HG03457 (cell line): ENCODE measurements around the gene TTC22.

Experiments
- ATAC-seq: cut with Tn5 transposase; IDR thresholded peaks from one replicate; pipeline ENCODE4 v1.9.1; 2021; ENCODE audit warnings: moderate number of reproducible peaks; ENCODE audit not compliant: unreplicated experiment

TTC22 gene

GRCh38 chr1:54835131-54835898, 34.2 kb upstream of the TTC22 start:
- ATAC-seq, result no peak

- no peak for ATAC-seq
Observed at GRCh38 chr1:54834007-54834541, 33.0 kb upstream of the TTC22 start.

DNA sequence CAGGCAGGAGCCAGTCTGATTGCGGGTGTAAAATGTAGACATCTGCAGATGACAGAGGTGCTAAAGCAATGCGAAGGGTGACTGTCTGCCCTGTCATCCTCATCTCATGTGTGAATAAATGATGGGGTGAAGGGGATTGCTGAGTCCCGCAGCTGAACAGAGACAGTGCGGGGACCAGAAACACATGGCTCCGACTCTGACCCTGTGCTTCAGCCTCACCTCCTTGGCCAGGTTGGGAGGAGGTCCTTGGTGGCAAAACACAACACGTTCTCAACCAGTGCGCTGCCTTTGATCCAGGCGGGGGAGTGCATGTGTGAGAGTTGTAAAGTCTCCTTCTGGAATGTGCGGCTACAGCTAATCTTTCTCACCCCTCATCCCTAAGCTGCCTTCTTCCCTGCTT, 32.0 kb upstream of the TTC22 start:
- no peak for ATAC-seq

DNA sequence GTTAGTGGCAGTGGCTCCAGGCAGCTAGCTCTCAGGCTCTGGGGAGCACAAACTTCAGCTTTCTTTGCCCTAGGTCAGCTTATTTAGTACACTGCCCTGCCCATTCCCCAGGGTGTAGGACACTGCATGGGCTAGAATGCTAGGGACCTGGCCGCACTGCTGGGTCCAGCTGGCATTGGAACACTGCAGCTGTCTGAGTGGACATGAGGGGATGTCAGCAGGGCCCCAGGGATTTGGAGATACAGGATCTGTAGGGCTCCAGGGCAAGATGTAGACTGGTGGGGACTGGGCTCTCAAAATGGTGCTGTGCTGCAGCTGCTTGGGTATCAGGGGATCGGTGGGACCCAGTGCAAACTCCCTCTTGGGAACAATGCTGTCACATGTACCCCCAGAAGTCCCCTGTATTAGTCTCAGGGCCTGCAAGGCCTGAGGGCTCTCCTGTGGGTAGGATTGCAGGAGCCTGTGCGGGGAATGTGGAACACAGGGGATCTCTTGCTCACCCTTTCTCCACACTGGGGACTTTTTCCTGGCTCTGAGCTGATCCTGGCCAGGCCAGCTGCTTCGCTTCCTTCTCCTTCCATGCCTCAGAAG, 25.2 kb upstream of the TTC22 start:
- ATAC-seq, result no peak

GRCh38 chr1:54825696-54826095, 24.6 kb upstream of the TTC22 start:
- ATAC-seq, result no peak

- ATAC-seq, result no peak
Observed at GRCh38 chr1:54823670-54824069, 22.5 kb upstream of the TTC22 start.

- no peak for ATAC-seq
Observed at GRCh38 chr1:54819733-54820132, 18.6 kb upstream of the TTC22 start.

DNA sequence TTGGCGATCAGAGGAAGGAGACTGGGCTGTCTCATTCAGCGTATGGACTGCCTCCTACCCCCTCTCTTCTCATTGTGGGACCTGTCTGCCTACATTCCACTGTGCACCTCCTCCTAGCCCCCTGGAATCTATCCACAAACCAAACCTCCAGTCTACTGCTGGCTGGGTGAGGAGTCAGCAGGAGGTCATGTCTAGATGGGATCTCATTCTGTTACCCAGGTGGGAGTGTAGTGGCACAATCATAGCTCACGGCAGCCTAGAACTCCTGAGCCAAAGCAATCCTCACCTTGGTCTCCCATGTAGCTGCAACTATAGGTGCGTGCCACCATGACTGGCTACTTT, 18.0 kb upstream of the TTC22 start:
- no peak for ATAC-seq

DNA sequence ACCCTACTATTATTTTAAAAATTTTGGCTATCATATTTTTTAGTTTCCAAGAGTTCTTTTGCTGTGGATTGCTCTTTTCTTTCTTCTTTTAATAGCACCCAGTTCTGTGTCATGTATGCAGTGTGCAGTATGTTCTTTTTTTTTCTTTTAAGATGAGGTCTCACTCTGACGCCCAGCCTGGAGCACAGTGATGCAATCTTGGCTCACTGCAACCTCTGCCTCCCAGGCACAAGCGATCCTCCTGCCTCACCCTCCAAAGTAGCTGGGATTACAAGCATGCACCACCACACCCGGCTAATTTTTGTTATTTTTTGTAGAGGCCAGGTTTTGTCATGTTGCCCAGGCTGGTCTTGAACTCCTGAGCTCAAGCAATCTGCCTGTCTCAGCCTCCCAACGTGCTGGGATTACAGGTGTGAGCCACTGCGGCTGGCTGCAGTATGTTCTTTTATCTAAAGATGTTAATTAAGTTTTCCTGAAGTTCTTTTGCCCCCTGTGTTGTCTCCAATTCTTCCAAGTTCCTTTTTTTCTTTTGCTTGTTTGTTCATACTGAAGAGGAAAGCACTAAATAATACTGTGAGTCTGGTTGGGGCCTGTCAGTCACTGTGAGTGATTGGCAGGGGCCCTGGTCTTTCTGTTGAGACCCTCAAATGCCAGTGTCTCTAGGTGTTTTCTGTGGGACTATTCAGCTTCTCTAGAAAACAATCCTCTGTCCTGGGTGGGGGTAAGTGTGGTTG, 17.5 kb upstream of the TTC22 start:
- ATAC-seq, result no peak

DNA sequence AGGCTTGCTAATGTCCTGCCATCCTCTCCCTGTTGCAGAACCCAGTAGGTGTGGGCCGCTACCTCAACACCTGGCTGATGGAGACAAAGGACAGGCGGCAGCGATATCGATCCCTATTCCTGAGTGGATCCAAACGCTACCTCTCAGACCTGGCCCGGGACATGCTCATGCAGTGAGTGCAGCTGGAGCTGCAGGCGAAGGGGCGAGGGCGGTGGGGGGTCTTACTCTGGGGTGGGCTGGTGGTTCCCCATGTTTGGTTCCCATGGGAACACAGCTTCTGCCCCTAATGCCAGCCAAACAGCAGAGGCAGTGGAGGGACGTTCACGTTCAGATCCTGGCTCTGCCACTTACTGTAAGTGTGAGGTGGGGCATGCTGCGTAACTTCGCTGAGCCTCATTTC, 15.8 kb upstream of the TTC22 start:
- no peak for ATAC-seq

DNA sequence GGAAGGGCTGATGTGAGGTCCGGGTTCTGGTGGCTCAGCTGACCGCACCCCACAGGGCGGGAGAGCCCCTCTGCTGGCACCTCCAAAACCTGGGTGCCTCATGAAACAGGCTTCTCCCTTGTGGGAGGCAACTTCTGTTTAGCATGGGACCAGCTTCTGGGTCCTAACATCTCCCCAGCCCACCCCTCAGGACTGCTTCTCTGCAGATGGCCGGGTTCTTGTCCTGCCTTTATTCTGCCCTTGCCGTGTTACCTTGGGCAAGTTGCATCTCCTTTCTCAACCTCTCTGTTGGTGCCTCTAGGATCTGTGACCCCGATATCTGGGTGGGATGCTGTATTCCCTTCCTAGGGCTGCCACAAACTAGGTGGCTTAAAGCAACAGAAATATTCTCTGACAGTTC, 15.0 kb upstream of the TTC22 start:
- ATAC-seq, result no peak

GRCh38 chr1:54815086-54815876, 14.2 kb upstream of the TTC22 start:
- no peak for ATAC-seq

- ATAC-seq, result no peak
Observed at GRCh38 chr1:54814571-54814970, 13.4 kb upstream of the TTC22 start.

DNA sequence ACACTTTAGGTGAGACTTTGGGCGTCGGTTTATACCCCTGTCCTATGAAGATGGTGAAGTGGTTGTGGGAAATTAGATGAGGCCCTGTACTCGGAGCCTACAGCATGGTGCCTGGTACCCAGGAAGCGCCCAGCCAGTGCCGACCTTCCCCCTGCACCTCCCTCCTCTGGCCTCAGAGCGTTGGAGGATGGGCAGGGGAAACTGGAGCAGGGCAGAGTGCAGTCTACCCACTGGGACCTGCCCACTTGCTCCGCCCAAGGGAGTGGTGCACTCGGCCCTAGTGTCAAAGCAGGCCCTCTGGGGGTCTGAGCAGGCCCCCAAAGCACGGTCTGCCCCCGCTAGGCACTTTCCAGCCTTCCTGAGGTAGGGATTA, 13.0 kb upstream of the TTC22 start:
- ATAC-seq, result no peak

GRCh38 chr1:54813485-54814125, 12.5 kb upstream of the TTC22 start:
- no peak for ATAC-seq

GRCh38 chr1:54812801-54813484, 11.8 kb upstream of the TTC22 start:
- ATAC-seq, result no peak

DNA sequence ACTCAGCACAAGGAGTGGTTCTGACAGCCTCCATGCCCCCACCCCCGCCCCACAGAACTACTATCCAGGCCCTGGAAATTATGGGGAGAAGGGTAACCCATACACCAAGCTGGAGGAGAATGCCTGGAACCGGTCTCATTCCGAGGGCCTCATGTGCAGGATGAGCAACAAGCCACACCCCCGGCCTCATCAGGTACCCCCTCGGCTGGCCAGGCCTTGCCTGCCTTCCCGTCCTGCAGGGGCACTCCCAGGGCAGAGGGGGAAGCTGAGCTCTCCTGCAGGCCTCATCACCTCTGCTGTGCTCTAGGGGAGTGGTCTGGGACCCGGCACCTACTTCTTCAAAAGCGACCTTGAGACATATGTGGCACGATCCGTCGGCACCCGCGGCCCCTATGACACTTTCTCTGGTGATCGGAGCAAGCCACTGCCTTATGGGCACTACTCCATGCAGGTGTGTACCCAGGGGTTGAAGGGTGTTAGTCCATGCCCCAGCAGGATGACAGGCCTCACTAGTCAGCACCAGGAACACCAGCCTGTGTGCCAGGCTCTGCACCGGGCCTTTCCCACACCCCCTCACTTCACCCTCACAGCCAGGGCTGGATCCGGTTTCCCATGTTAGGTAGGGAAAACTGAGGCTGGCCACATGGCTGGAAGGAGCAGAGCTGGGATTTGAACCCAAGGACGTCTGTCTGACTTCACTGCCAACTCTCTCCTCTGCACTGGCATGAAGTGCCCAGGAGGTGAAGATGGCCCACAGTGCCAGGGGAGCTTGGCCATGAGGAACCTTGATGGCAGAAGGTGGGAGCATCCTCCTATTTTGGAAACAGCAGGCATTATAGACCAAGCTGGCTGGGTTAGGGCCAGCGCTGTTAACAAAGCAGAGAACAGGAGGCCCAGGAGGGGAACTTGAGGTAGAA, 10.9 kb upstream of the TTC22 start:
- ATAC-seq, result no peak

DNA sequence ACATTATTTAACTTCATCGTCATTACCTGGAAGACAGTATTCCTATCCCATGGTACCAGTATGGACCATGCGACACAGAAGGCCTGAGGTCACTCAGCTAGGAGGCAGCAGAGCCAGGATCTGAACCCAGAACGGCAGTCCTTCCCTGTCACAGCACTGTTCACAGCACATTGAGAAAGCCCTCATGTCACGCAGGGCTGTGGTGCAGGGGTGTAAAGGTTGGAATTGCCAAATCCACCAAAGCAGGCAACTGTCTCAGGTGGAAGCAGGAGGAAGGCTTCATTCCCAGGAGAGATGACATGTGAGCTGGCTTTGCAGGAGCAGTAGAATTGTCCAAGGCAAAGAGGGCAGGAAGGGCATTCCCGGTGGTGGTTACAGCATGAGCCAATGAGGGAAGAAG, 9.9 kb upstream of the TTC22 start:
- no peak for ATAC-seq
